Measurements from ENCODE around the gene INO80B. TPM values are rescaled to one million over a fixed set of nuclear protein-coding genes. Genes with fewer than 3 reads are reported as not detected.

Gene INO80B
- total and polyA plus RNA-seq, 12 donors = 13.6 to 133 (median 40.0) TPM

- Histone ChIP-seq H3K36me3 (replicated peaks in 1 of 2) (peaks cover 0 to 44% of the 10 kb centered on the region in 2 donors), H3K9me3 (replicated peaks in 1 of 3) (no peaks in the 10 kb centered on the region), H3K4me1 (replicated peaks in 1 of 2) (peaks cover 6 to 14% of the 10 kb centered on the region in 2 donors), H3K27ac (no peak overlapping the region), H3K4me3 (no peak overlapping the region), H3K27me3 (peaks cover 12% of the 10 kb centered on the region)
- WGBS, 4 donors = 86 to 100% (median 92%) methylated on average over 3 of the region's 3 CpGs
- TF ChIP-seq CTCF (IDR thresholded peaks at IDR 0.05) = no peak
- no peak for TF ChIP-seq POLR2A (IDR thresholded peaks at IDR 0.05)
- intact Hi-C loops (cut with DNase I) = no loop called here
- DNase-seq = no peak
These were observed 38.7 kb downstream of the INO80B start for GRCh38 chr2:74493546-74493945.

- no peak for DNase-seq
- Histone ChIP-seq H3K4me3 (no peak overlapping the region), H3K4me1 (replicated peaks in 1 of 2) (peaks cover 6 to 25% of the 10 kb centered on the region in 2 donors), H3K36me3 (replicated peaks in 1 of 2) (peaks cover 0 to 36% of the 10 kb centered on the region in 2 donors), H3K9me3 (replicated peaks in 1 of 3) (no peaks in the 10 kb centered on the region), H3K27me3 (peaks cover 29% of the 10 kb centered on the region), H3K27ac (no peak overlapping the region)
- TF ChIP-seq CTCF (IDR thresholded peaks at IDR 0.05) = no peak
- no peak for TF ChIP-seq POLR2A (IDR thresholded peaks at IDR 0.05)
- WGBS, 4 donors = 83 to 100% (median 90%) methylated on average over 1 of the region's 1 CpG
- intact Hi-C loops (cut with DNase I) = no loop called here
These were observed 40.6 kb downstream of the INO80B start for GRCh38 chr2:74495440-74495839.

- no peak for DNase-seq
- Histone ChIP-seq H3K36me3 (replicated peaks in 1 of 2) (peaks cover 0 to 19% of the 10 kb centered on the region in 2 donors), H3K9me3 (replicated peaks in 1 of 3) (no peaks in the 10 kb centered on the region), H3K27me3 (peaks cover 36% of the 10 kb centered on the region), H3K4me1 (replicated peaks in 1 of 2) (peaks cover 6 to 25% of the 10 kb centered on the region in 2 donors), H3K4me3 (peak overlapping the region in 1 of 4 donors; percentile 39), H3K27ac (no peak overlapping the region)
- intact Hi-C loops (cut with DNase I) = no loop called here
- 47 to 50% (median 48%) methylated on average over 19 of the region's 19 CpGs for WGBS, 4 donors
- no peak for TF ChIP-seq CTCF (IDR thresholded peaks at IDR 0.05)
- TF ChIP-seq POLR2A (IDR thresholded peaks at IDR 0.05) = no peak
These were observed 42.3 kb downstream of the INO80B start for GRCh38 chr2:74496997-74497776.

GRCh38 chr2:74497777-74498499 lies 43.1 kb downstream of the INO80B start:
- intact Hi-C loops (cut with DNase I) = no loop called here
- H3K36me3 ChIP-seq (replicated peaks in 1 of 2) = peaks cover 0 to 11% of the 10 kb centered on the region in 2 donors
- no peak for DNase-seq
- 2 to 11% (median 3%) methylated on average over 14 to 61 of the region's 61 CpGs for WGBS, 4 donors
- no peak overlapping the region for H3K27ac ChIP-seq
- peaks cover 6 to 30% of the 10 kb centered on the region in 2 donors for H3K4me1 ChIP-seq (replicated peaks in 1 of 2)
- H3K4me3 ChIP-seq = peak overlapping the region in 1 of 4 donors; percentile 39
- TF ChIP-seq POLR2A (IDR thresholded peaks at IDR 0.05) = no peak
- TF ChIP-seq CTCF (IDR thresholded peaks at IDR 0.05) = no peak
- peaks cover 39% of the 10 kb centered on the region for H3K27me3 ChIP-seq
- no peaks in the 10 kb centered on the region for H3K9me3 ChIP-seq (replicated peaks in 1 of 3)
